Measurements from ENCODE around the gene DONSON. TPM values are rescaled to one million over a fixed set of nuclear protein-coding genes. Genes with fewer than 3 reads are reported as not detected.
"Not testable (repeated sequence)": the region's sequence is repeated elsewhere in the genome, so short reads cannot be mapped to it uniquely, and the experiment has no call there.

The DONSON gene, protein sequence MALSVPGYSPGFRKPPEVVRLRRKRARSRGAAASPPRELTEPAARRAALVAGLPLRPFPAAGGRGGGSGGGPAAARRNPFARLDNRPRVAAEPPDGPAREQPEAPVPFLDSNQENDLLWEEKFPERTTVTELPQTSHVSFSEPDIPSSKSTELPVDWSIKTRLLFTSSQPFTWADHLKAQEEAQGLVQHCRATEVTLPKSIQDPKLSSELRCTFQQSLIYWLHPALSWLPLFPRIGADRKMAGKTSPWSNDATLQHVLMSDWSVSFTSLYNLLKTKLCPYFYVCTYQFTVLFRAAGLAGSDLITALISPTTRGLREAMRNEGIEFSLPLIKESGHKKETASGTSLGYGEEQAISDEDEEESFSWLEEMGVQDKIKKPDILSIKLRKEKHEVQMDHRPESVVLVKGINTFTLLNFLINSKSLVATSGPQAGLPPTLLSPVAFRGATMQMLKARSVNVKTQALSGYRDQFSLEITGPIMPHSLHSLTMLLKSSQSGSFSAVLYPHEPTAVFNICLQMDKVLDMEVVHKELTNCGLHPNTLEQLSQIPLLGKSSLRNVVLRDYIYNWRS
- total RNA-seq = 10 to 100 TPM in 1 of 4 donors, 1 to 10 TPM in 3; 3.5 to 11.2 (median 5.2) TPM

DNA sequence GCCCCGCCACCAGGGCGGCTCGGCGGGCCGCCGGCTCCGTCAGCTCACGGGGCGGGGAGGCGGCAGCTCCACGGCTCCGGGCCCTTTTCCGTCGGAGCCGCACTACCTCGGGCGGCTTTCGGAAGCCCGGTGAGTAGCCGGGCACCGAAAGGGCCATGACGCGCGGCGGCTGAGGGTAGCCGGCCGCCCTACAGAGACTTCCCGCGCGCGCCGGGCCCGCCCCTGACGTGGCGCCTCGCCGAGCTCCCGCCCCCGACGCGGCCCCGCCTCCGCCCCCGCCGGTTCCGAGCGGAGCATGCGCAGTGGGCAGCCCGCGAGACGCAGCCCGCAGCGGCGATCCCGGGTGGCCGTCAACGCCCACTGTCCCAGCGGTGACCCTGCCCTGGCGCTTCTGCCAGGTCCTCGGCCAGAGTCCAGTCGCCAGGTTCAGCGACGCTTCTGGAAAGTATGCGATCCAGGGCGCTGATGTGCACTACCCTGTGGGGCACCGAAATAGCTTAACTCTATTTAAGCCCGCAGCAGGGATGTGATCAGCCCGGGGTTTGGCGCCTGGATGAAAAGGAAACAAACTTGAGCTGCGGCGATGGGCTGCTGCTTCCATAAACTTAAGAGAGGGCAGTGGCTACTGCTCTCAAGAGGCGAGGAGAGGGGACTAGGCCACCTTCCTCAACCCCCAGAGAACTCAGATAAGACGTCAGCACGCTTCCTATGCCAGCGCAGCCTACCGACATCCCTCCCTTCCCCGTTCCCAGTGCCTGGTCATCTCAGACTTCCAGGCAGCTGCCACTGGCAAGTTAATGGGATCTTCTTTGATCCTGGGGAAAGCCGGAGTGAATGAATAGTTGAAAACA, at the start of gene DONSON:
TSS of gene DONSON (minus strand) at position 200 of the 851 bp plus-strand sequence. CDS start at position 157, 43 bp downstream.
- peak; percentile 94 for DNase-seq (ENCODE audit: extremely low spot score)

DNA sequence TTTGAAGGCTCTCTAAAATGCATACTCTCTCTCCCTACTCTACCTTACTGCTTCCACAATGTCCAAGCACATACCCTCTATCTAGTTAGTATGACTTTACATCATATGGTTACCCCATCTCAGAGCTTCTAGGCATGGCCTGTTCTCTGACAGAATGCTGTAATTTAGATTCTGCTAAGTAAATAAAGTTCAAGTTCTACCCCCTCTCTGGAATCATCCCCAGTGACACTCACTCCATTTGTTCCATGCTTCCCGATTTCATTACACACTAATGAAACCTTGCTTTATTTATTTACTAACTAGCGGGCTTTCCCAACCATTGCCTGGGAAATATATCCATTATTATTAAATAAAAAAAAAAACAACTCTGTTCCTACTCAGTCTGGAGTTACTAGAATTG, 45.8 kb upstream of the DONSON start:
- Histone ChIP-seq H3K27ac (replicated peaks in 1 of 4) (no peak overlapping the region), H3K4me1 (peaks cover 0 to 10% (median 4%) of the 10 kb centered on the region in 4 donors), H3K9me3 (no peaks in the 10 kb centered on the region), H3K4me3 (no peak overlapping the region), H3K27me3 (no peaks in the 10 kb centered on the region), H3K36me3 (peaks cover 8 to 38% (median 20%) of the 10 kb centered on the region in 4 donors)
- intact Hi-C loops (cut with DNase I) = no loop called here
- TF ChIP-seq EP300 (IDR thresholded peaks at IDR 0.05) (no peak), POLR2A (IDR thresholded peaks at IDR 0.05; ENCODE audit: low read depth) (no peak), POLR2AphosphoS5 (IDR thresholded peaks at IDR 0.05) (no peak)
- TF ChIP-seq, protein P1, sequence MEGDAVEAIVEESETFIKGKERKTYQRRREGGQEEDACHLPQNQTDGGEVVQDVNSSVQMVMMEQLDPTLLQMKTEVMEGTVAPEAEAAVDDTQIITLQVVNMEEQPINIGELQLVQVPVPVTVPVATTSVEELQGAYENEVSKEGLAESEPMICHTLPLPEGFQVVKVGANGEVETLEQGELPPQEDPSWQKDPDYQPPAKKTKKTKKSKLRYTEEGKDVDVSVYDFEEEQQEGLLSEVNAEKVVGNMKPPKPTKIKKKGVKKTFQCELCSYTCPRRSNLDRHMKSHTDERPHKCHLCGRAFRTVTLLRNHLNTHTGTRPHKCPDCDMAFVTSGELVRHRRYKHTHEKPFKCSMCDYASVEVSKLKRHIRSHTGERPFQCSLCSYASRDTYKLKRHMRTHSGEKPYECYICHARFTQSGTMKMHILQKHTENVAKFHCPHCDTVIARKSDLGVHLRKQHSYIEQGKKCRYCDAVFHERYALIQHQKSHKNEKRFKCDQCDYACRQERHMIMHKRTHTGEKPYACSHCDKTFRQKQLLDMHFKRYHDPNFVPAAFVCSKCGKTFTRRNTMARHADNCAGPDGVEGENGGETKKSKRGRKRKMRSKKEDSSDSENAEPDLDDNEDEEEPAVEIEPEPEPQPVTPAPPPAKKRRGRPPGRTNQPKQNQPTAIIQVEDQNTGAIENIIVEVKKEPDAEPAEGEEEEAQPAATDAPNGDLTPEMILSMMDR (IDR thresholded peaks at IDR 0.05) = no peak
- WGBS = 85% methylated on average over 2 of the region's 2 CpGs
- DNase-seq (ENCODE audit: extremely low spot score) = no peak

More for the DNA sequence above, at the start of gene DONSON:
- WGBS = 5% methylated on average over 4 of the region's 78 CpGs
- H3K4me3 ChIP-seq = peak within 1 kb of the TSS; percentile 68 to 93 (median 78)
- peak within 1 kb of the TSS; percentile 83 to 96 (median 90) for H3K27ac ChIP-seq (replicated peaks in 1 of 4)
- H3K27me3 ChIP-seq = no peaks in the 10 kb centered on the region
- H3K36me3 ChIP-seq = peaks cover 0 to 11% (median 8%) of the 10 kb centered on the region in 4 donors
- TF ChIP-seq, protein P1 (IDR thresholded peaks at IDR 0.05) = peak in 2 of 3 experiments; percentile 16 to 19
- TF ChIP-seq EP300 (IDR thresholded peaks at IDR 0.05) (no peak), POLR2A (IDR thresholded peaks at IDR 0.05; ENCODE audit: low read depth) (no peak), POLR2AphosphoS5 (IDR thresholded peaks at IDR 0.05) (peak; percentile 66 to 79)
- peaks cover 7 to 17% (median 13%) of the 10 kb centered on the region in 4 donors for H3K4me1 ChIP-seq
- intact Hi-C loops (cut with DNase I) = loop anchor here (5.0 kb wide), 1 partner anchor 41 kb away; no protein-coding TSS in a partner anchor
- H3K9me3 ChIP-seq = no peaks in the 10 kb centered on the region

DNA sequence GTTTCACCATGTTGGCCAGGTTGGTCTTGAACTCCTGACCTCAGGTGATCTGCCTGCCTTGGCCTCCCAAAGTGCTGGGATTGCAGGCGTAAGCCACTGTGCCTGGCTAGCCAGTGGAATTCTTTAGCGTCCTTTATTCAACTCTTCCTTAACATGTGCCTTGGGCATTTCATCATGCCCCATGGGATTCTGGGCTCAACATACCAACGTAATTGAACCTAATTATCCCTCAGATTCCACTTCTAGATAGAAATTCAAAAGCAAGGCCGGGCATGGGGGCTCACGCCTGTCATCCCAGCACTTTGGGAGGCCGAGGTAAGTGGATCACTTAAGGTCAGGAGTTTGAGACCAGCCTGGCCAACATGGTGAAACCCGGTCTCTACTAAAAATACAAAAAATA, 37.7 kb upstream of the DONSON start:
- H3K4me3 ChIP-seq; intact Hi-C loops (cut with DNase I); H3K9me3 ChIP-seq; H3K27ac ChIP-seq (replicated peaks in 1 of 4); H3K27me3 ChIP-seq; DNase-seq (ENCODE audit: extremely low spot score); H3K4me1 ChIP-seq: not testable (repeated sequence)
- 93% methylated on average over 7 of the region's 7 CpGs for WGBS
- peaks cover 15 to 72% (median 49%) of the 10 kb centered on the region in 4 donors for H3K36me3 ChIP-seq

DNA sequence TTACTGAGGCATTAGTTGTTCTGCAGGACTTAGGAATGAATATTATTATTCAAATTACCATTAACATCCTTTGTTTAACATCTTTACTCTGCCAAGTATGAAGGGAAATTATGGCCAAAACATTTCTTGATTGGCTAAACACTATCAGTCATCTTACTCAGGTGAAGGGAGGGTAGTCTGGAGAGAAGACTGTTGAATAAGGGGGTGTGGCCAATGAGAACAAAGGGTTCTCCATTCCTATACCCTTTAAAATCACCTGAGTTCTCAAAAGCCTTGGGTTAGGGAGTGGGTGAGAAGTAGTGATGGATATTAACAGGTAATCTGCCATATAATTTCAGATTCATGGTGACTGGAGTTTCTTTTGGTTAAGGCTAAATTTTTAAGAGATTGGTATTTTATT, 33.8 kb upstream of the DONSON start:
- no peaks in the 10 kb centered on the region for H3K4me1 ChIP-seq
- H3K27ac ChIP-seq (replicated peaks in 1 of 4) = no peak overlapping the region
- intact Hi-C loops (cut with DNase I) = no loop called here
- no peak overlapping the region for H3K4me3 ChIP-seq
- TF ChIP-seq EP300 (IDR thresholded peaks at IDR 0.05) (no peak), POLR2A (IDR thresholded peaks at IDR 0.05; ENCODE audit: low read depth) (no peak), POLR2AphosphoS5 (IDR thresholded peaks at IDR 0.05) (no peak)
- TF ChIP-seq, protein P1 (IDR thresholded peaks at IDR 0.05) = no peak
- no peaks in the 10 kb centered on the region for H3K9me3 ChIP-seq
- peaks cover 7 to 79% (median 48%) of the 10 kb centered on the region in 4 donors for H3K36me3 ChIP-seq
- H3K27me3 ChIP-seq = no peaks in the 10 kb centered on the region
- no peak for DNase-seq (ENCODE audit: extremely low spot score)

Data from esophagus muscularis mucosa (tissue), 4 donors.